Measurements from ENCODE around the gene SLMAP.

Gene SLMAP

GRCh38 chr3:57903124-57903890, 147.2 kb downstream of the SLMAP start:
- DNase-seq = no peak

DNA sequence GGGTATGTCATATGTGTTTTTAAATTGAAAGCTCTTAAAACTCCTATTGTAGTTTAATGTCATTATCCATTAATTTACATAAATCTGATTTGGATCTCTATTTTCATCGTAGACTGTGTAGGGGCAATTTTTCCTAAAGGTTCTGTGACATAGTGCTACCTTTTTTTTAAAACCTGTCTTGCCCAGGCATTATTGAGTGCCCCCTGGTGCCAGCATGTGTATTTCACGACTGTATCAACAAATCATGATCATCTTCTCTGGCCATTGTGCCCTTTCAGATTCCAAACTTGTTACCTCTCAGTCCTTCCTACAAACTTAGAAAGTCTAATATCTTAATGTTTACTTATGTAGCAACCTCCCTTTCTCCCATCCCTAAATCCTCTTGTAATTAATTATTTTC, 154.9 kb downstream of the SLMAP start:
- no peak for DNase-seq

GRCh38 chr3:57911593-57911992, 155.5 kb downstream of the SLMAP start:
- DNase-seq = no peak

GRCh38 chr3:57917601-57918000, 161.5 kb downstream of the SLMAP start:
- no peak for DNase-seq

GRCh38 chr3:57918123-57918837, 162.2 kb downstream of the SLMAP start:
- no peak for DNase-seq

DNA sequence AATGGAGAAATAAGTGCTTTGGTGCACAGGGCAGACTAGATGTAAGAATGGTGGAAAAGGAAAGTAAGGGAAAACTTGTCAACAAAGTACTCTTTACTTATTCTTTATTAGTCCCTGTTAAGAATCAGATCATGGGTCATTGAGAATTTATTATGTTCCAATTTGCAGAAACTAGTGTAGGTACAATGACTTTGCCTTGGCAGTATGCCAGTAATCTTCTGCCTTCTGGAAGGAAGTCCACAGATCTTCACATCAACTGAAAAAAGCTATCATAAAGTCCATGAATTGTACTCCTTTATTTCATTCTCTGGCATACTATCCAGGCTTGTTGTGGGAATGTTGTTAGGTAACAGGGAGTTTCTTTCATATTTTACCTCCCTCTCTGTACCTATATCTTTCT, 163.9 kb downstream of the SLMAP start:
- DNase-seq = no peak

- no peak for DNase-seq
Measured at GRCh38 chr3:57923101-57923500, 167.0 kb downstream of the SLMAP start.

DNA sequence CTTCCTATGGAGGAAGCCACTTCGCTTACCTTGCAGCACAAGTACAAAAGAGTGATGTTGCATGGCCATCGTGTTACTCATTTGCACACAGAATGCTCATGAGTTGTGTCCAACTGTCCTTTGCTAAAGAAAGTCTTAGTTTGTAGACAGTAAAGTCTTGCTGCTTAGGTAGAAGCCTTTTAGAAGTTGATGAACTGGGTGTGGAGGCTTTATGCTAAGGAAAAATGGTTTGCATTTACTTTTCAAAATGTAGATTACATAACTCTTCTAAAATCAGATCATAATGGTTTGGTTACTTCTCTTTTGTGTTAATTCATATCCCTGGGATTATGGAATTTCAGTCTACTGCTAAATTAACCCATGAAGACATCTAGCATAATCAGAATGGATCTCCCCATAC, 167.6 kb downstream of the SLMAP start:
- no peak for DNase-seq

DNA sequence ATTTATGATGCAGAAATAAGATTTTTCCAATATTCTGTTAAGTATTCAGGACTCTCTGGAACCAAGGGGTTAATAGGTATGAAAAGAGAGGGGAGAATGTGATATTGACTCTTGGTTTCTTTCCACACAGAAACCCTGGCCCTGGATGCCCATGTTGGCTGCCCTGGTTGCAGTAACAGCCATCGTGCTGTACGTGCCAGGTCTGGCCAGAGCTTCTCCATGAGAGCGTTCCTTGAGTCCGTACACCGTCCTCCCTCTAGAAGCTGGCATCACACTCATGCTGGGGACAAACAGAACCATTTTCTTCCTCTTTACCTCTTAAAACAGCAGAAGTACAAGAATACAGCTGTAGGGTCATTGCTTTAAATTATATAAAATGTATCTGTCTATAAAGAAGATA, 171.1 kb downstream of the SLMAP start:
- no peak for DNase-seq

DNA sequence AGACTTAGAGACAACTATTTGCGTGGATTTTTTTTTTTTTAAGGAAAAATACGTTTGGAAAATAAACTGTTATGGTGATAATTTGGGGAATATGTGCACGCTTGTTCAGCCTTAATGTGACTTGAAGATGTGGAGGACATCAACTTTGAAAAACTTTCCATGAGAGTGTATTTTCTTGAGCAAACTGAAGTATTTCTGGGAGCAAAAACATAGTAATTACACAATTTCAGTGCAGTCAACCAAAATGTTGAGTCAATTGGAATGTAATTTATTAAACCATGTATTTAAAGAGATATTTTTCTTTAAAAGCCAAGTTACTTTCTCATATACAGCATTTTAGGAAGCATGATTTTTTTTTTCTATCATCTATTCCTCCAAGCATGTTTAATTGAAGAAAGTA, 171.8 kb downstream of the SLMAP start:
- DNase-seq = no peak

GRCh38 chr3:57928511-57928910, 172.4 kb downstream of the SLMAP start:
- DNase-seq = no peak

GRCh38 chr3:57929988-57930387, 173.9 kb downstream of the SLMAP start:
- DNase-seq = no peak

DNA sequence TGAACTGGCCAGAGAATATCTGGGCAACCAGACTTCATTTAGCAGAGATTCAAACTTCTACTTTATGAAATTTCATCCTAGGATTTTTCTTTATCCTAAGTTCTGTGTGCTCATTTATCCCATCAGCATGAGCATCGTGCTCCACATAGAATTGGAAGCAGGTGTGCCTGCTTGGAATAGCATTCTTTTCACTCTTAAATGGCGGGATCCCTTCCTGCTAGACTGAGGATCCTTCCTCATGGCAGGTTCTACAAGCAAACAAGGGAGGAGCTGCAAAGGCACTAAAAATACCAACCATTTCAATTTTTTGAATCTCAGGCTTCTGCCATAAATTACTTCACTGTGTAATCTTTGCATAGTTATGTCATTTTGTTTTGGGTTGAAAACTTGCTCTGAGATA, 177.5 kb downstream of the SLMAP start:
- no peak for DNase-seq

DNA sequence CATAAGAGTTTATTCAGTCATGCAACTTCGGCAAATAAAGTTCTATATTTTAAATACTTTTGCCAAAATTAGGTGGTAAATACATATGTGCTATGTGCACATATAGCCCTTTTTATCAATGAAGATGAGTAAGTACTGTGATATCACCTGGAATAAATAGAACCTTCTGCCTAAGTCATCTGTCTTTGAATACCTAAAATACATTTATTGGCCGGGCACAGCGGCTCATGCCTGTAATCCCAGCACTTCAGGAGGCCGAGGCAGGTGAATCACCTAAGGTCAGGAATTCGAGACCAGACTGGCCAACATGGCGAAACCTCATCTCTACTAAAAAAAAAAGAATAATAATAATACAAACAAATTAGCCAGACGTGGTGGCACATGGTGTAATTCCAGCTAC, 178.3 kb downstream of the SLMAP start:
- DNase-seq = no peak

GRCh38 chr3:57935539-57935938, 179.4 kb downstream of the SLMAP start:
- DNase-seq = no peak

DNA sequence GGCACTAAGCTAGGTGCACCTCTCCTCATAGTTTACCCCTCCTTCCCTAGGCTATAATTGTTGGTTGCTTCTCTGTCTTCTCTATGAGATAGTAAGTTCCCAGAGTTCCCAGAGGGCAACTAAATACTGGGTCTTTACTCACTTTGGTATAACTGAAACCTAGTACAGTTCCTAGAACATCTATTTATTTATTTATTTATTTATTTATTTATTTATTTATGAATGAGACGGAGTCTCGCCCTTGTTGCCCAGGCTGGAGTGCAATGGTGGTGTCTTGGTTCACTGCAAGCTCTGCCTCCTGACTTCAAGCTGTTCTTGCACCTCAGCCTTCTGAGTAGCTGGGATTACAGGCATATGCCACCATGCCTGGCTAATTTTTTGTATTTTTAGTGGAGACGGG, 181.0 kb downstream of the SLMAP start:
- DNase-seq = no peak

- DNase-seq = no peak
Measured at GRCh38 chr3:57939775-57940174, 183.7 kb downstream of the SLMAP start.

DNA sequence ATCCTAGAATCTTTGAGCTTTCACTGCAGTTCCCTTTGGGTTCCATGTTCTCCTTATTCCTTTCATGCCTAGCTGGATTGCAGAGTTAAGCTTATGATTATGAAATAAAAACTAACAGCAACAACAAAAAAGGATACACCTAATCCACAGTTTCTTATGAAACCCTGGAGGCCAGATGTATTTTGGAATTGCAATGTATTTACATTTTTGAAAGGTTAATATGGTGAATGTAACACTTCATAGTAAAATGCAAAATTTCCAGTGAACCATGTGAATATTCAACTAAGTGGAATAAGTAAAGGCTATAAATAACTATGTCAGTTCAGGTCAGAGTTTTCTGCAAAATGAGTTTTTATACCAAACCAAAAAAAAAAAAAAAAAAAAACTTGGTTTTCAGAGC, 186.3 kb downstream of the SLMAP start:
- no peak for DNase-seq

GRCh38 chr3:57942872-57943283, 186.8 kb downstream of the SLMAP start:
- no peak for DNase-seq

DNA sequence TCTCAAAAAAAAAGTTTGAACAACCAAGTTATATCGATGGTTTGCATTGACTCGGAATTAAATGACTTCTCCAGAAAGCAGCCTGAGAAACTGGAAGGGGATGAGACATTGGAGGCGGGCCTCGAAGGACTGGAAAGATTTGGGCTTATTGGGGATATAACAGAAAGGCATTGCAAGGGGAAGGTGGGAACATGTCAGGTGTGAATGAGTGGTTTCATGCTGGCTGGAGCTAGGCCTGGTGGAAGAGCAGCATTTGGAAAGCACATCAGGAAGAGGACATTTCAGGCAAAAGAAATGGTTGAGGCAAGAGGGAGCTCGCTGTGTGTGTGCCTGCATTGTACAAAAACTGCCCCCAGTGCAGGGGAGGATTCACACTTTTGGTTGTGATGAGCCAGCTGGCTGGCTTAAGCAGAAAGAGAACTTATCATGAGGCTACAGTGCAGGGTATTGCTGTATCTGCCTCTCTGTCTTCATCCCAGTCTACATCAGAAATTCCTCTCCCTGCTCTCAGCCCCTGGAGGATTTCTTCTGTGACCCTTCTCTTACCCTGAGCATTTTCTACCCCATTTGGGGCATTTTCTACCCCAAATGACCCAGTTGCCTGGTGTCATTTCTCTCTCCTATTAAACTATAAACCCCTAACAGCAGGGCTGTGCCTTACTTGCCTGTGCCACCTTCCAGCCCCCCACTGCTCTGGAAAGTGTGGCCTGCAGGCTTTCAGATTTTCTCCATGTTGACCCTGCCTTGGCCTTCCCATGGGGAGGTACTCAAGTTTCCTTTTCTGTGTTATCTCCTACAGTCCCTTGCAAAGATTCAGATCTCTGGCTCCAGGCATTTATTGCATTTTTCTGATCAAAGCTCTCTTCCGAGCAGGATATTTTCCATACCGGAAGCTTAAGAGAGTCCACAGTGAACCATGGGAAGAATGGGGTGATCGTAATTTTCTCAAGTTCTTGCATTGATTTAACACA, 187.7 kb downstream of the SLMAP start:
- no peak for DNase-seq

DNA sequence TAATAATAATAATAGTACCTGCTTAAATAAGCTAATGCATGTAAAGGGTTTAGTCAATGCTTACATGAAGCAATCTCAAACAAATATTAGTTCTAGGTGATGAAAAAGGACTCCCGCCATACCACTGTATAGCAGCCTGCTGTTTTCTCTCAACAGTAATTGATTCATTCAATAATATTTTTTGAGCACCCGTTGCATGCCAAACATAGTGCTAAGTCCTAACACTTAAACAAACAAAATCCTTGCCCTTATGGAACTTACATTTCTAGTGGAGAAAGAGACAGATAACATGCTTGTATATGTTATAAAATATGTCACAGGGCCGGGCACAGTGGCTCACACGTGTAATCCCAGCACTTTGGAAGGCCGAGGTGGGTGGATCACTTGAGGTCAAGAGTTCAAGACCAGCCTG, 190.9 kb downstream of the SLMAP start:
- no peak for DNase-seq

- no peak for DNase-seq
Measured at GRCh38 chr3:57948080-57948671, 192.1 kb downstream of the SLMAP start.

GRCh38 chr3:57948781-57949242, 192.7 kb downstream of the SLMAP start:
- no peak for DNase-seq

Data from NCI-H510A treated with DMSO at 0.1 percent for 48 hours (cell line).